Breast epithelium (tissue), 3 donors: ENCODE results near the gene AOC1.

Experiments used
- CTCF ChIP-seq, 3 donors: fragments of 450-650 bp; IDR thresholded peaks; one replicate each; pipeline ENCODE4 v1.5.1; 2016 to 2017; ENCODE audit warnings: antibody characterized with exemption in 3 of 3, mild to moderate bottlenecking in 3 of 3, moderate library complexity in 3 of 3
- POLR2A ChIP-seq: fragments of 450-650 bp; IDR thresholded peaks from one replicate; pipeline ENCODE4 v1.6.1; 2016; ENCODE audit warnings: antibody characterized with exemption, mild to moderate bottlenecking, moderate library complexity

DNA sequence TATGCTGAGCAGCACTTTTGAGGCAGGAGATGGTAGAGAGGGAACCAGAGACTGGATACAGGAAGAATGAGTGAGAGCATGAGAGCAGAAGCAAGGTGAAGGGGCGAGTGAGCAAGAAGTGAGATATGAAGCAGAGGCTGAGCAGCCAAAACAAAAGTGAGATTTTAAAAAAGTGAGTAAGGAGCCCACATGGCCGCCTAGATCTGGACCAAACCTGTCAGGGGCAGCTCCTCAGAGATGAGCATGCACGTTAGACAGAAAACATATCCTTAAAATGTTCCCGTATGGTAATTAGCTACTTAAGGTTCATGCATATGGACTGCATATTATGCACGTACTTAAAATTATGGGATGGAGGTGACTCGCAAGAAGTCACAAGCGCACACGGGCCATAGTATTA, 29.3 kb upstream of the AOC1 start:
- TF ChIP-seq CTCF (IDR thresholded peaks at IDR 0.05) = no peak
- no peak for TF ChIP-seq POLR2A
